Measurements from ENCODE around the gene CATSPER1.
A peak's percentile ranks its signal among the peaks of the same experiment; 100 is the strongest.

The CATSPER1 gene

GRCh38 chr11:66006891-66007176, 19.4 kb downstream of the CATSPER1 start:
- no peak for TF ChIP-seq GATA2 (IDR thresholded peaks at IDR 0.05; ENCODE audit: low read depth, low read length)

- no peak for TF ChIP-seq GATA2 (IDR thresholded peaks at IDR 0.05; ENCODE audit: low read depth, low read length)
- no peak for TF ChIP-seq GATA3 (IDR thresholded peaks at IDR 0.05; ENCODE audit: low read depth, low read length)
These were observed 20.0 kb downstream of the CATSPER1 start for GRCh38 chr11:66006134-66006890.

DNA sequence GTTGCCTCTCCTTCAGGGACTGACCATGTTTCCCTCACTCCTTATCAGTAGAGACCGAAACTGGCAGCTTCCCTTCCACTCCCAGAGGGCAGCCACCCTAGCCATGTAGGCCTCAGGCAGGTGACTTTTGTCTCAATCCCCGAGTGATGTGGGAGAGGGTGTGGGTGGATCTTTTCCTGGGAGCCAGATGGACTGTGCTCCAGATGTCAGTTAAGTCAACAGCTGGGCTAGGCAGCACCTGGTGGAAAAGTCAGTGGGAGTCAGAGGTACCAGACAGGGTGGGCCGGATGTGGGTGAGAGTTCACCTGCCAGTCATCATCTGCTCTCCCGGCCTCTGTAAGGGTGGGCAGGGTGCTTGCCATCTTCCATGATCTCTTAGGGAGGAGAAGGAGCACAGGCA, 22.1 kb downstream of the CATSPER1 start:
- TF ChIP-seq GATA3 (IDR thresholded peaks at IDR 0.05; ENCODE audit: low read depth, low read length) (no peak), GATA2 (IDR thresholded peaks at IDR 0.05; ENCODE audit: low read depth, low read length) (no peak)

DNA sequence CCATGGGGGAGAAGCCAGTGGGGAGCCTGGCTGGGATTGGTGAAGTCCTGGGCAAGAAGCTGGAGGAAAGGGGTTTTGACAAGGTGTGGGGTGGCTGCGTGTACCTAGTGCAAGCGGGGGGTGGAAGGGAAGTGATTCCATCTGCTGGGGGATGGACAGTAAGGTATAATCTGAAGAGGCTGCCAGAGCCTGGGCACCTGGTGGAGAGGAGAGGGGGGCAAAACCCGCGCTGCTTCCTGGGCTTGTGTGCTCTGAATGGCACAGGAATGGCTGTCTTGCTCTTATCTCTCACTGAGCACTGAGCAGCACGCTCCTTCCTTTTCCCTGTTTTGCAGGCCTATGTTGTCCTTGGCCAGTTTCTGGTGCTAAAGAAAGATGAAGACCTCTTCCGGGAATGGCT, 23.0 kb downstream of the CATSPER1 start:
- no peak for TF ChIP-seq GATA3 (IDR thresholded peaks at IDR 0.05; ENCODE audit: low read depth, low read length)
- TF ChIP-seq GATA2 (IDR thresholded peaks at IDR 0.05; ENCODE audit: low read depth, low read length) = no peak

DNA sequence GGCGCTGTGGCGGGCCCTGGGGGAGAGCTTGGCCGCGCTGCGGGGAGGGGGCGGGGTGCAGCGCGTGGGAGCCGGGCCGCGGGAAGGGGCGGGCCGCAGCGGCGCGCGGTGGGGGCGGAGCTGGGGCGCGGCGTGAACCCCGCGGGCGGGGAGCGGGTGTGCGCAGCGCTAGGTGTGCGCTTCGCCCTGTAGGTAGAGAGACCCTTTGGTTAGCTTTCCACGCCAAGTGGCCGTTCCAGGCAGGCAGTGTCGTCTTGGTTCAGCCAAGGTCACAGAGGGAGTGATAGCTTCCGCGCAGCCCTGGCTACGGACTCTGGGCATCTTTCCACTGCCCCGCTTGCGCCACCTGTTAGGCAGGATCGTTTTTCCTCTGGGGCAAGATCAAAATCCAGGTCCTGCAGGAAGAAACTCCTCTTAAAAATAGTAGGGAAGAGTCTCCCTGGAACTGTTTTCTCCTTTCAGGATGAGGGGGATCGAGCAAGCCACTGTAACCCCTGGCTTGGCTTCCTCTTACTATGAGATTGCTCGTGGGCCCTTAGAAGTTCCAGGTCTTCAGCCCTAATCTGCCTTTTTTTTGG, 23.5 kb downstream of the CATSPER1 start:
- no peak for TF ChIP-seq GATA3 (IDR thresholded peaks at IDR 0.05; ENCODE audit: low read depth, low read length)
- no peak for TF ChIP-seq GATA2 (IDR thresholded peaks at IDR 0.05; ENCODE audit: low read depth, low read length)

DNA sequence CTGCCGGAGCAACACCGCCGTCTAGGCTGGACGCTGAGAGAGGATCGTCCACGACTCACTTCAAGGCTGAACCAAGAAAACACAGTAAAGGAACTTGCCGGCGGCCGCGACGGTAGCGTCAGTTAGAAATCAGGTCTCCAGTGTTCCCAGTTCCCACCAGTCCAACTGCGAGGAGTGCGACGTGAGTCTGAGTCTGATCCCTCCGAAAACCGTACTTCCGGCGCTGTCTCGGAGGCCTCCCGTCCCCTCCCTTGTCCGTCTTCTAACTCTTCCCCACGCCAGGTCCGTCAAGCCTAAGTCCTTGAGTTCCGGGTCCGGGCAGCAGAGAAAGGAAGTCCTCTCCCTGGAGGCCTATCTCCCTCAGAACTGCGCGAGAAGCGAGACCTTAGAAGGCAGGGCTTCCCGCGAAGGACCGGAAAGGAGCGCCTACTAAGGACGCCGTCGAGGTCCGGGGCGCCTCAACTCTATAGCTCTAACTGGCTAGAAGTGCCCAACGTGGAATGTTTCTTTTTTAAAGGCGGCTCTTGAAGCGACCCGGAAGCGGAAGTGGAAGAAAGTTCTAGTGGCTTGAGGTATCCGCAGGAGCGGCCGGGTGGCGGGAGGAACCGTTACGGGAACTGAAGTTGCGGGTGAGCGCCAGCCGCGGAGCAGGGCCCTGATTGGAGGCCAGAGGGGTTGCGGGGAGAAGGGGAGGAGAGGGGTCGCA, 24.2 kb downstream of the CATSPER1 start, which contains the start of the genes BANF1 and EIF1AD:
Gene BANF1 (plus strand): TSS at position 562 of the 706 bp plus-strand sequence. CDS start 748 bp downstream, outside the sequence.
Gene EIF1AD (minus strand): TSS at position 216 of the 706 bp plus-strand sequence. CDS start 1,768 bp downstream, outside the sequence.
- TF ChIP-seq GATA2 (IDR thresholded peaks at IDR 0.05; ENCODE audit: low read depth, low read length) = peak; percentile 32; the same call in 1 of the 2 replicates
- no peak for TF ChIP-seq GATA3 (IDR thresholded peaks at IDR 0.05; ENCODE audit: low read depth, low read length)

- no peak for TF ChIP-seq GATA2 (IDR thresholded peaks at IDR 0.05; ENCODE audit: low read depth, low read length)
- no peak for TF ChIP-seq GATA3 (IDR thresholded peaks at IDR 0.05; ENCODE audit: low read depth, low read length)
These were observed 29.0 kb downstream of the CATSPER1 start for GRCh38 chr11:65997286-65997685.

GRCh38 chr11:65992056-65992455, 34.2 kb downstream of the CATSPER1 start:
- TF ChIP-seq GATA2 (IDR thresholded peaks at IDR 0.05; ENCODE audit: low read depth, low read length) = no peak

- TF ChIP-seq GATA2 (IDR thresholded peaks at IDR 0.05; ENCODE audit: low read depth, low read length) (no peak), GATA3 (IDR thresholded peaks at IDR 0.05; ENCODE audit: low read depth, low read length) (no peak)
These were observed 37.3 kb downstream of the CATSPER1 start for GRCh38 chr11:65988791-65989592.

- TF ChIP-seq GATA3 (IDR thresholded peaks at IDR 0.05; ENCODE audit: low read depth, low read length) (no peak), GATA2 (IDR thresholded peaks at IDR 0.05; ENCODE audit: low read depth, low read length) (no peak)
These were observed 38.9 kb downstream of the CATSPER1 start for GRCh38 chr11:65987336-65987735.

DNA sequence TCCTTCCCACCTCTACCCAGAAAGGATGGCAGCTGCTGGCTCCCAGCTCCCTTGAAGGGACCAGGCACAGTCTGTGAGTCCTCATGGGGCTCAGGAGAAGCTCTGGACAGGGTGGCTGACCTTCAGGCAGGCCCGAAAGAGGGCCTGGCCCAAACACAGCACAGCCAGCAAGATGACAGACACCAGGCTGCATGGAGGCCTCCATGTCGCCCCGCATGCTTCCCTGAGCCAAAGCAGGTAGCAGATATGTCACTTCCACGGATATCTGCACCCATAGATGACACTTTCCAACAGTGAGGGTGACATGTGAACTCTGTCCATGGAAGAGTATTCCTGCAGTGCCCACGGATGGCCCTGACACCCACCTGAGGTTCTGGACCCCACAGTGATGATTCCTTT, 42.7 kb downstream of the CATSPER1 start:
- TF ChIP-seq GATA3 (IDR thresholded peaks at IDR 0.05; ENCODE audit: low read depth, low read length) (no peak), GATA2 (IDR thresholded peaks at IDR 0.05; ENCODE audit: low read depth, low read length) (no peak)

GRCh38 chr11:65982824-65983588, 43.3 kb downstream of the CATSPER1 start:
- TF ChIP-seq GATA2 (IDR thresholded peaks at IDR 0.05; ENCODE audit: low read depth, low read length) (no peak), GATA3 (IDR thresholded peaks at IDR 0.05; ENCODE audit: low read depth, low read length) (no peak)

Data from SH-SY5Y (cell line).